Measurements from ENCODE around the gene ZBTB37.
"Not testable (repeated sequence)": the region's sequence is repeated elsewhere in the genome, so short reads cannot be mapped to it uniquely, and the experiment has no call there.

ZBTB37 gene

DNA sequence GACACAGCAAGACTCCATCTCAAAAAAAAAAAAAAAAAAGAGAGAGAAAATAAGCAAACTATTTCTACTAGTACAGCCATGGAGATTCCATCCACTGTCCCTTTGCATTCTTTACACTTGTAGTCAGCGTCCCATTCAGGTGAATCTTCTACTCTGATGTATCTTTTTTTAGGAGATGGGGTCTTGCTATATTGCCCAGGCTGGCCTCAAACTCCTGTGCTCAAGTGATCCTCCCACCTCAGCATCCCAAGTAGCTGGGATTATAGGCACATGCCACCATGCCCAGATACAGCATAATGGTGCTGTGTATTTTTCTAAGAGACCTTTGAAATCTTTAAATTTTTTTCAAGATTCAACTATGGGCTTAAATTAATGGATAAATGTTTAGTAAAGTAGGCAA, 35.4 kb upstream of the ZBTB37 start:
- DNase-seq (ENCODE audit: low read depth), result no peak
- H3K4me3 ChIP-seq (ENCODE audit: low read depth, low read length), result no peak overlapping the region
- TF ChIP-seq, protein P1, sequence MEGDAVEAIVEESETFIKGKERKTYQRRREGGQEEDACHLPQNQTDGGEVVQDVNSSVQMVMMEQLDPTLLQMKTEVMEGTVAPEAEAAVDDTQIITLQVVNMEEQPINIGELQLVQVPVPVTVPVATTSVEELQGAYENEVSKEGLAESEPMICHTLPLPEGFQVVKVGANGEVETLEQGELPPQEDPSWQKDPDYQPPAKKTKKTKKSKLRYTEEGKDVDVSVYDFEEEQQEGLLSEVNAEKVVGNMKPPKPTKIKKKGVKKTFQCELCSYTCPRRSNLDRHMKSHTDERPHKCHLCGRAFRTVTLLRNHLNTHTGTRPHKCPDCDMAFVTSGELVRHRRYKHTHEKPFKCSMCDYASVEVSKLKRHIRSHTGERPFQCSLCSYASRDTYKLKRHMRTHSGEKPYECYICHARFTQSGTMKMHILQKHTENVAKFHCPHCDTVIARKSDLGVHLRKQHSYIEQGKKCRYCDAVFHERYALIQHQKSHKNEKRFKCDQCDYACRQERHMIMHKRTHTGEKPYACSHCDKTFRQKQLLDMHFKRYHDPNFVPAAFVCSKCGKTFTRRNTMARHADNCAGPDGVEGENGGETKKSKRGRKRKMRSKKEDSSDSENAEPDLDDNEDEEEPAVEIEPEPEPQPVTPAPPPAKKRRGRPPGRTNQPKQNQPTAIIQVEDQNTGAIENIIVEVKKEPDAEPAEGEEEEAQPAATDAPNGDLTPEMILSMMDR (conservative IDR thresholded peaks at IDR 0.05; ENCODE audit: low read depth, low read length), result no peak

DNA sequence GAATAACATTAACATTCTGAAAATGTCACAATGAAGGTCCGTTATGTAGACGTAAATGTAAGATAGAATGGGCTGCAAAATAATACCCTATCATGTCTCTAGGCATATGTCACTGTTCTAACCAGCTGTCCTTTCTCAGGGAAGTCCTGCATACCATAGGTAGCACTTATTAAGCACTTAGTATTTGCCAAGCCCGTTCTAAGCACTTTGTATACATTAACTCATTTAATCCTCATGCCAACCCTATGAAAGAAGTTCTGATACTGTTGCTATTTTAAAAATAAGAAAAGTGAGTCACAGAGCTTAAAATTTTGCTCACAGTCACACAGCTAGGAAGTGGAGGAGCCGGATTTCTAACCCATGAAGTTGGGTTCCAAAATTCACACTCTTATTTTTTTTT, 16.1 kb upstream of the ZBTB37 start:
- TF ChIP-seq, protein P1 (conservative IDR thresholded peaks at IDR 0.05; ENCODE audit: low read depth, low read length), result no peak
- DNase-seq (ENCODE audit: low read depth), result no peak
- H3K4me3 ChIP-seq (ENCODE audit: low read depth, low read length), result no peak overlapping the region

DNA sequence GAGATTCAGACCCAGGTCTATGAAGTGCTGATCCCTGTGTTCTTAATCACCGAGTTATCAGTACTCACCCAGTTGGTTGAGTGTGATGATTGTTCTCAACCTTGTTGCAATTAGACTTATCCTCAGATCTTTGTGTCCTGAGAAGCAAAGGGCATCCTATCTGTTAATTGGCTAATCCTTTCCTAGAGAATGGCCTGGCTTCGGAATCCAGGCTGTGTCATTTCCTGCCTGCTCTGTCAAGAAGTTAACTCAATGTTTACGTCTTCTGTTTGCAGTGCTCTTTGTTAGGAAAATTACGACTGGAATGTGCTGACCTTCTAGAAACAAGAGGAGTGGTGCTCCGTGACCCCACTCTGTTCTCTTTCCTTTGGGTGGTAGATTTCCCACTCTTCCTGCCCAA, 15.1 kb upstream of the ZBTB37 start:
- H3K4me3 ChIP-seq (ENCODE audit: low read depth, low read length), result no peak overlapping the region
- TF ChIP-seq, protein P1 (conservative IDR thresholded peaks at IDR 0.05; ENCODE audit: low read depth, low read length), result no peak
- peak; percentile 87 for DNase-seq (ENCODE audit: low read depth)

DNA sequence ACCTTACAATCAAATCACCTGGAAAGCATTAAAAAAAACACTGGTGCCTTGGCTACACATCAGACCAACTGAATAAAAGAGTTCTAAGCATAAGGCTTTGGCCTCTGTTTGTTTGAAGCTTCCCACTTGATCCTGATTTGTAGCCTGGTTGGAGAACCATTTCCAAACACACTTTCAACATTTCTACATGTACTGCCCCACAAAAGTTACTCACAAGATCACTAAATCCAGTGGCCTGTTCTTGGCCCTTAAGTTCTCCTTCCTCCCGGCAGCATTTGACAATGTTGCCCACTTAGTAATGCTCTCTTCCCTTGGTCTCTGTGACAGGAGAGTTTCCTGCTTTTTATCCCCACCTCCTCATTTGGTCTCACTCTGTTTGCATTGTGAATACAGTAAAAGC, 12.2 kb upstream of the ZBTB37 start:
- TF ChIP-seq, protein P1 (conservative IDR thresholded peaks at IDR 0.05; ENCODE audit: low read depth, low read length), result no peak
- no peak overlapping the region for H3K4me3 ChIP-seq (ENCODE audit: low read depth, low read length)
- no peak for DNase-seq (ENCODE audit: low read depth)

DNA sequence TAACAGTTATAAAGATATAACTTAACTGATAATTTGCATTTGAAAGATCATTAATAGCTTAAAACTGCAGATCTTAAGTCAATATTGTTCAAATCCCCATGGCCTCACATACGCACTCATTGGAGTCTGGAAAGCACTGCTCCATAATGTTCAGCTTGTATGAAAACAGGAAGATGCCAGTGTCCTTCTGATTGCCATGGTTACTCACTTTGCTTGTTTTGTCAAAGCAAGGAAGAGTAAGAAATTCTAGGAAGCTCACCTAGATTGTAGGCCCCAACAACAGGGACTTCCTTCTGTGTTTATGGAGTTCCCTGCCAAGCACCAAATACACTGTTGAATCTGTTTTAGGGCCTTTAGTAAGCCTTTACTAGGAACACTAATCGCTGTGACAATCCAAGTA, 11.3 kb upstream of the ZBTB37 start:
- no peak for DNase-seq (ENCODE audit: low read depth)
- H3K4me3 ChIP-seq (ENCODE audit: low read depth, low read length), result no peak overlapping the region
- TF ChIP-seq, protein P1 (conservative IDR thresholded peaks at IDR 0.05; ENCODE audit: low read depth, low read length), result no peak

DNA sequence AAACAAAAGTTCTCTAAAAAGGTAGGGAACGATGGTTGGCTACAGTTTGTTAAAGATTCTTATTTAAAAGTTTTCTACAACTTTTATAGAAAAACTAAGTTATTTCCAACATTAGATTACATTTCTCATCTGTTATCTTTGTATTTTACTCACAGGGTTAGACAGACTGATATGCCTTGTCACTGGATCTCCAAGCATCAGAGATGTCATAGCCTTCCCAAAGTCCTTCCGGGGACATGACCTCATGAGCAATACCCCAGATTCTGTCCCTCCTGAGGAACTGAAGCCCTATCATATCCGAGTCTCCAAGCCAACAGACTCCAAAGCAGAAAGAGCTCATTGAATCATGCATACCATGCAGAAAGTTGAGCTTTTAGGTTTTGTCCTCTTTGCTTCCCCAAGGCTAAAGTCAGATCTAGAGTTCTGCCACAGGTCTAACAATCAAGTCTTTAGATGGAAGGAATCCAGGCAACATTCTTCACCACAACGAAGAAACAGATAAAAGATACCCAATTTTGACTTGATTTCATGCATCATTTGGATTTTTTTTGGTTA, 10.7 kb upstream of the ZBTB37 start:
- TF ChIP-seq, protein P1 (conservative IDR thresholded peaks at IDR 0.05; ENCODE audit: low read depth, low read length), result no peak
- H3K4me3 ChIP-seq (ENCODE audit: low read depth, low read length), result no peak overlapping the region
- DNase-seq (ENCODE audit: low read depth), result no peak

DNA sequence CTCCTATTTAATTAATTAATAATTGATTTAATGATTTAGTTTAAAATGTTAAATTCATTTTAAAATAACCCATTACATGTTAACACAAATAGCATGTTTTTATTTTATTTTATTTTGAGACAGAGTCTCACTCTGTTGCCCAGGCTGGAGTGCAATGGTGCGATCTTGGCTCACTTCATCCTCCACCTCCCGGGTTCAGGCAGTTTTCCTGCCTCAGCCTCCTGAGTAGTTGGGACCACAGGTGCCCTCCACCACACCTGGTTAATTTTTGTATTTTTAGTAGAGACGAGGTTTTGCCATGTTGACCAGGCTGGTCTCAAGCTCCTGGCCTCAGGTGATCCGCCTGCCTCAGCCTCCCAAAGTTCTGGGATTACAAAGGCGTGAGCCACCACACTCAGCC, 8.6 kb upstream of the ZBTB37 start:
- H3K4me3 ChIP-seq (ENCODE audit: low read depth, low read length); DNase-seq (ENCODE audit: low read depth): not testable (repeated sequence)
